GM12874 (cell line): ENCODE measurements around the gene NRXN3.

Experiments used
- TF ChIP-seq, protein P1 (sequence below): IDR thresholded peaks from 2 replicates; pipeline ENCODE4 v1.5.1; 2011; ENCODE audit warnings: low read depth, mild to moderate bottlenecking, control low read depth, low read length, moderate library complexity; ENCODE audit not compliant: insufficient read depth

Gene NRXN3

DNA sequence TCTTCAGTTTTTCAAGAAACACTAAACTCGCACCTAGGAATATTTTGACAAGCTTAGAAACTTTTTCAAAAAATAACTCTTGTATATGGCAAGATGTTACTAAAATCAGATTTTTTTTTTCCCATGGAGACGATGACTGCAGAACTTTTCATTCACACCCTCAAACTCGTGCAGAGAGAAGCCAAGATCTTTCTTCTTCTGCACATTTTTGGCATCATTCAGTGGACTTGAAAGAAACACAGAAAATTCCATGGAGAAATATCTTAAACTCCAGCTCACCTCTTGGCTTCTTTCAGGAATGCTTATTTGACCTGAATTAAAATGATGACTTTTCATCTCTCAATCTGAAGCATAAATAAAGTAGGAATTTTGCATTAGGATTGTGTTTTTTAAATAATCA, 919.4 kb downstream of the NRXN3 start:
- TF ChIP-seq, protein P1, sequence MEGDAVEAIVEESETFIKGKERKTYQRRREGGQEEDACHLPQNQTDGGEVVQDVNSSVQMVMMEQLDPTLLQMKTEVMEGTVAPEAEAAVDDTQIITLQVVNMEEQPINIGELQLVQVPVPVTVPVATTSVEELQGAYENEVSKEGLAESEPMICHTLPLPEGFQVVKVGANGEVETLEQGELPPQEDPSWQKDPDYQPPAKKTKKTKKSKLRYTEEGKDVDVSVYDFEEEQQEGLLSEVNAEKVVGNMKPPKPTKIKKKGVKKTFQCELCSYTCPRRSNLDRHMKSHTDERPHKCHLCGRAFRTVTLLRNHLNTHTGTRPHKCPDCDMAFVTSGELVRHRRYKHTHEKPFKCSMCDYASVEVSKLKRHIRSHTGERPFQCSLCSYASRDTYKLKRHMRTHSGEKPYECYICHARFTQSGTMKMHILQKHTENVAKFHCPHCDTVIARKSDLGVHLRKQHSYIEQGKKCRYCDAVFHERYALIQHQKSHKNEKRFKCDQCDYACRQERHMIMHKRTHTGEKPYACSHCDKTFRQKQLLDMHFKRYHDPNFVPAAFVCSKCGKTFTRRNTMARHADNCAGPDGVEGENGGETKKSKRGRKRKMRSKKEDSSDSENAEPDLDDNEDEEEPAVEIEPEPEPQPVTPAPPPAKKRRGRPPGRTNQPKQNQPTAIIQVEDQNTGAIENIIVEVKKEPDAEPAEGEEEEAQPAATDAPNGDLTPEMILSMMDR: no peak

DNA sequence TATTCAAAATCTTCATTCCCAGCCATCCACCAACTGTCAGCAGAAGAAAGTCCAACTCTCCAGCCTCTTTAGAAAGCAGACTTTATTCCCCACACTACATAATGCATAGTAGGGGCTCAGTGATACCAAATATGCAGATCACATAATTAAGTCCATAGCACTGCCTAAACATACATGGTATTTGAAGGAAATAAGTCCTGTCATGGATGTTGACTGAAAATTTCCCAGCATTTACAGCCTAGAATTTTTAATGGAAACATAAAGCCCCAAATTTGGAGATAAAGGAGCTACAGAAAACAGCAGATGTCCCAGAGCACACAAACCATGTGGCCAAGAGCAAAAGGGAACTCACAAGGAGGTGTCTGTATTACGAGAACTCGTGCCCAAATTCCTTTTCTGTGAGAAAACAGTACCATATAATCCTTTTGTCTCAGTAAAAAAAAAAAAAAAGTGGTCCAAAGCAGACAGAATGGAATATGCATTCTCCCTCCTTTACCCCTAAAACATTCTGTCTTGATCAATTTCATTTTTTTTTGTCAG, 920.5 kb downstream of the NRXN3 start:
- TF ChIP-seq, protein P1: no peak

DNA sequence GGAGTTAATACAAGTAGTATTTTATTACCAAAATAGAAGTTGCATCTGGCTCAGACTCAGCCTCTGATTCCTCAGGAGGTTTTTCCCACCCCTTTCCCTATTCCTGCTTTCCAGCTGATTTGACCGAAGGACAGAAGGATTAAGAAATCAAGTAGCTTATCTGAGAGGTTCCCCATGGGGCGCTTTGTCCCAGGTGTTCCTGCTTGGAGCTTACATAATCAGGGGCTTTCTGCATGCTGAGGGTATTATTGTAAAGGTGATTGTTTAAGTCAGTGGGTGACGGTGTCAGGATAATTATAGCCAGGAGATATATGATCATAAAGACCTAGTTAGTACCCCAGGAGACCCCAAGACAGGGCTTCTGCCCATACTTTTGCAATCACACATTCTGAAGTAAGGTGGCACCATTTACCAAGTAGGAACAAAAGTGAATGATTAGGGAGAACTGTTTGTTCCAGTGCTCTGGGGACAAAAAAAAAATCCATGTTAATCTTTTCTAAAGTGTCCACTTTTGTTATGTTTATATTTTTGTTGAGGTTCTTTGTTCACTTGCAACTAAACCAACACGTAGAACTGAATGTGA, 921.3 kb downstream of the NRXN3 start:
- TF ChIP-seq, protein P1: no peak

DNA sequence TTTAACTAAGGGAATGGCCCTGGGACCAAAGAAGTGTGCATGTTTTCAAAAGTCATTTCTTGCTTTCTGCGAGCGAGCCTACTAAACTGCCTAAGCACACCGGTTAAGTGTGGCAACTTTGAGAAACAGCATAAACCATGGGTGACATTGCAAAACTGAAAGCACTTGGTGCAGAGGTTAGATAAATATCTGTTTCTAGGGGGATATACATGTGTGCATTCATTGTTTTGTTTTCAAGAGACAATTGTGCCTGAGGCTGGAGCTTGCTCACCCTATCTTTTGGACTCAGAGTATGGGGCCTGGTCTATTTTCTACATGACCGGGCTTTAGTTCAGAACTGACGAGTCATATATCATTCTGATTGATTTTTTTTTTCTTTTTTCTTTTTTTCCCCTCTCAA, 923.4 kb downstream of the NRXN3 start:
- TF ChIP-seq, protein P1: no peak

DNA sequence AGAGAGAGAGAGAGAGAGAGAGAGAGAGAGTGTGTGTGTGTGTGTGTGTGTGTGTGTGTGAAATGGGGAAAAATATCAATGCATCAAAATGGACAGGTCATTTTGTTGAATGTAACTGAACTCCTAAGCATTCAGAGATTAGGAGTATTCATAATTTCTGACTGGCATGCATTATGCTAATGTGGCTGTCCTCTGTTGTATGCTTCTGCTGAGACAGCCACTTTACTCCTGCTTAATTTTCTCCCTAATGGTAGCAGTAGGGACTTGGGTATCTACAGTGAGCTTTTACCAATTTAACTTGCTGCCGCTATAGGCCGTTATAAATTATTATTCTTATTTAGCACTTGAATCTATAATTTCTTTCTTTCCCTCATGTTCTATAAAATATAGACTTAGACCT, 924.8 kb downstream of the NRXN3 start:
- TF ChIP-seq, protein P1: no peak

DNA sequence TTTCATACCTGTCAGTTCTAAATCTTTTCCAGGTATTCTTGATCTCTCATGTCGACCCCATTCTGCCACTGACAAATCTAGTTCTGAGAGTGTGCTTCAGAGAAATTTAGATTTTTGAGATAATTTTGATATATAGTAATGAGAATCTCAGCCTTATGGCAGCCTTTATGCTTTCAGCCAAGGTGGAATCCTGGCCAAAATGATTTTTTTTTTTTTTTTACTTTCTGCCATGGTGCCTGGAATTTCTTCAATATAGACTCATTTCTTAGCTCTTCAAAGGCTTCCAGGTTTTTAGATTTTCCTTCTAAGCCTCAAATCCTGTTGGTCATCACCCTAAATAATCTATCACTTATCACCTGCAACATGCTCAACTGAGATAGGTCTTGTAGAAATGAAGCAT, 926.6 kb downstream of the NRXN3 start:
- TF ChIP-seq, protein P1: no peak

DNA sequence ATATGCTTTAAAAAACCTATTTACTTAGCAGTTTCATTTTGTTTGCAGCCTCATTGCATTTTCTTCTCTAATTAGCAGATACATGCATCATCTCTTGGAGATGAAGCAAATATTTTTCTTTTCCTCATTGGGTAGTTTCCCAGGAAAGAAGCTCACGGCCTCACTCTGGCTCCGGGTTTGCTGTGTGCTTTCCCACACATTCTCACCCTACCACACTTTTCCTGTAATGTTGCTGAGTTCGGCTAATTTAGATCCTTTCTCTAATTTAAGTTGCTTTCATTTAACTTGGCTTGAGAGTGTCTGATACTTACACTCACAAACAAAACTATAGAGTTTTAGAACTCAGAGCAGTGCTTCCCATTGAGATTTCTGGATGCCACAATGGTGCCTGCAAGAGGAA, 928.2 kb downstream of the NRXN3 start:
- TF ChIP-seq, protein P1: no peak
